Measurements from ENCODE around the gene CWC27. TPM values are rescaled to one million over a fixed set of nuclear protein-coding genes. Genes with fewer than 3 reads are reported as not detected.
A peak's percentile ranks its signal among the peaks of the same experiment; 100 is the strongest.
"Not testable (repeated sequence)": the region's sequence is repeated elsewhere in the genome, so short reads cannot be mapped to it uniquely, and the experiment has no call there.

CWC27 gene
- total and polyA plus RNA-seq, 7 donors = 16.0 to 31.2 (median 19.3) TPM

DNA sequence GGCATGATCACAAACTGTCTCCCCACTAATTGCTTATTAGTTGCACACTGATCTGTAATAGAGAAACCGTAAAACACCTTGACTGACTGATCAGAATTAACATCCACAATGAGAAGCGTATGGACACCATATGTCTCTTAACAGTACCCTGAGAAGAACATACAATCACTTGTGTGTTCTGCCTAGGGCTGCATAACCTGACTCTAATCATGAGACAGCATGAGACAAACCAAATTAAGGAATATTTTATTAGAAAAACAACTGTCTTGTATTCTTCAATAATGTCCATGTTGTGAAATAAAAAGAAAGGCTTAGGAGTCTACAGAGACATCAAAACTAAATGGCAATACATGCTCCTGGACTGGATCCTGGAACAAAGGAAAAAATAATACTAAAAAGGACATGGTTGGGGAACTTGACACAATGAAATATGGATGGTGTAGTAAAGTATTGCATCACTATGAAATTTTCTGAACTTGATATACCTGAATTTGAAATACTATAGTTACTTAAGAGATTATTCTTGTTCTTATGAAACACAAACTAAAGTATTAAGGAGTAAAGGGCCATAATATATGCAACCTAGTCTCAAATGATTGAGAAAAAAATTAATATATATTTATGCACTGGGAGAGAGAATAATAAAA is 162.1 kb downstream of the CWC27 start:
- TF ChIP-seq CTCF (IDR thresholded peaks at IDR 0.05) = no peak
- WGBS, 3 donors = 95 to 97% (median 95%) methylated on average over 2 of the region's 2 CpGs
- no peak for ATAC-seq
- DNase-seq = no peak
- Histone ChIP-seq H3K27me3 (ENCODE audit: insufficient read depth in 3 of 3, low read length in 2 of 3) (no peaks in the 10 kb centered on the region), H3K36me3 (ENCODE audit: insufficient read depth in 1 of 2, low read depth in 1 of 2) (no peaks in the 10 kb centered on the region), H3K27ac (no peak overlapping the region), H3K4me3 (no peak overlapping the region), H3K4me1 (no peaks in the 10 kb centered on the region), H3K9me3 (no peaks in the 10 kb centered on the region)
- intact Hi-C loops (cut with DNase I) = no loop called here

- intact Hi-C loops (cut with DNase I); H3K4me1 ChIP-seq; H3K36me3 ChIP-seq (ENCODE audit: insufficient read depth in 1 of 2, low read depth in 1 of 2); H3K9me3 ChIP-seq; DNase-seq; H3K4me3 ChIP-seq; H3K27me3 ChIP-seq (ENCODE audit: insufficient read depth in 3 of 3, low read length in 2 of 3); H3K27ac ChIP-seq; ATAC-seq: not testable (repeated sequence)
- WGBS, 3 donors = 83 to 89% (median 86%) methylated on average over 4 of the region's 4 CpGs
These were observed 170.7 kb downstream of the CWC27 start for GRCh38 chr5:64939422-64939771.

DNA sequence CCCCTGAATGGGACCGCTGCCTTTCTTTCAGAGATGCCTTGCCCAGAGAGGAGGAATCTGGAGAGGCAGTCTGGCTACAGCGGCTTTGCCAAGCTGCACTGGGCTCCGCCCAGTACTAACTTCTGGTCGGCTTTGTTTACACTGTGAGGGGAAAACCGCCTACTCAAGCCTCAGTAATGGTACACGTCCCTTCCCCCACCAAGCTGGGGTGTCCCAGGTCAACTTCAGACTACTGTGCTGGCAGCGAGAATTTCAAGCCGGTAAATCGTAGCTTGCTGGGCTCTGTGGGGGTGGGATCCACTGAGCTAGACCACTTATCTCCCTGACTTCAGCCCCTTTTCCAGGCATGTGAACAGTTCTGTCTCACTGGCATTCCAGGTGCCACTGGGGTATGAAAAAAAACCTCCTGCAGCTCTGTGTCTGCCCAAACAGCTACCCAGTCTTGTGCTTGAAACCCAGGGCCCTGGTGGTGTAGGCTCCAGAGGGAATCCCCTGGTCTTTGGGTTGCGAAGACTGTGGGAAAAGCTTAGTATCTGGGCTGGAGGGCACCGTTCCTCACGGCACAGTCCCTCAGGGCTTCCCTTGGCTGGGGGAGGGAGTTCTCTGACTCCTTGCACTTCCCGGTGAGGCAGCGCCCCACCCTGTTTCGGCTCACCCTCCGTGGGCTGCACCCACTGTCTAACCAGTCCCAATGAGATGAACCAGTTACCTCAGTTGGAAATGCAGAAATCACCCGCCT is 171.2 kb downstream of the CWC27 start:
- peaks cover 6% of the 10 kb centered on the region for H3K9me3 ChIP-seq
- peak in 2 of 4 donors; percentile 42 to 50 for ATAC-seq
- H3K27me3 ChIP-seq (ENCODE audit: insufficient read depth in 3 of 3, low read length in 2 of 3) = no peaks in the 10 kb centered on the region
- H3K4me1 ChIP-seq = no peaks in the 10 kb centered on the region
- DNase-seq = peak in 1 of 2 donors; percentile 38
- no peak overlapping the region for H3K4me3 ChIP-seq
- H3K27ac ChIP-seq = no peak overlapping the region
- H3K36me3 ChIP-seq (ENCODE audit: insufficient read depth in 1 of 2, low read depth in 1 of 2) = no peaks in the 10 kb centered on the region
- intact Hi-C loops (cut with DNase I) = no loop called here
- no peak for TF ChIP-seq CTCF (IDR thresholded peaks at IDR 0.05)
- WGBS, 3 donors = 64 to 65% (median 65%) methylated on average over 17 of the region's 17 CpGs

DNA sequence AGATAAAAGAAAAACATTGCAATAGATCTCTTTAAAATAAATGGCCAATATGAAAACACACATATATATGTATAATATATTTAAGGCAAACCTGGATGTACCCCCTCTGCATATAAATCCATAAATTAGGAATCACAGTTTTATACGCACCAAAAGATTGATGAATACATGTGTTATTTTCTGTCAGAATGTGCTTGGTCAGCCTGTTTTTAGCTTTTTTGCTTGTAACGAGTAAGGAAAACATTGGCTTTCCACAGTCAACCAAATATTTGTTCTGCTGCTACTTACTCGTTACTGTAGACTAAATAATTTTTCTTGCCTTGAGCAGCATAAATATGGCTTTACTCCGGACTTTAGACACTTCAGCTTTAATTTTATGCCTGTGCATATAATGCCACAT is 173.7 kb downstream of the CWC27 start:
- DNase-seq = no peak
- no peaks in the 10 kb centered on the region for H3K36me3 ChIP-seq (ENCODE audit: insufficient read depth in 1 of 2, low read depth in 1 of 2)
- no peak overlapping the region for H3K4me3 ChIP-seq
- no peak for TF ChIP-seq CTCF (IDR thresholded peaks at IDR 0.05)
- intact Hi-C loops (cut with DNase I) = no loop called here
- H3K9me3 ChIP-seq = no peaks in the 10 kb centered on the region
- no peak overlapping the region for H3K27ac ChIP-seq
- 81 to 91% (median 91%) methylated on average over 4 of the region's 4 CpGs for WGBS, 3 donors
- ATAC-seq = no peak
- H3K27me3 ChIP-seq (ENCODE audit: insufficient read depth in 3 of 3, low read length in 2 of 3) = no peaks in the 10 kb centered on the region
- H3K4me1 ChIP-seq = no peaks in the 10 kb centered on the region

- no peak for DNase-seq
- ATAC-seq = no peak
- Histone ChIP-seq H3K4me1 (no peaks in the 10 kb centered on the region), H3K4me3 (no peak overlapping the region), H3K9me3 (no peaks in the 10 kb centered on the region), H3K27me3 (ENCODE audit: insufficient read depth in 3 of 3, low read length in 2 of 3) (no peaks in the 10 kb centered on the region), H3K36me3 (ENCODE audit: insufficient read depth in 1 of 2, low read depth in 1 of 2) (no peaks in the 10 kb centered on the region), H3K27ac (no peak overlapping the region)
- intact Hi-C loops (cut with DNase I) = no loop called here
- no peak for TF ChIP-seq CTCF (IDR thresholded peaks at IDR 0.05)
These were observed 176.1 kb downstream of the CWC27 start for GRCh38 chr5:64944868-64945267.

All from psoas muscle (tissue), 8 donors.